Measurements from ENCODE around the gene ADAMTSL3.

DNA sequence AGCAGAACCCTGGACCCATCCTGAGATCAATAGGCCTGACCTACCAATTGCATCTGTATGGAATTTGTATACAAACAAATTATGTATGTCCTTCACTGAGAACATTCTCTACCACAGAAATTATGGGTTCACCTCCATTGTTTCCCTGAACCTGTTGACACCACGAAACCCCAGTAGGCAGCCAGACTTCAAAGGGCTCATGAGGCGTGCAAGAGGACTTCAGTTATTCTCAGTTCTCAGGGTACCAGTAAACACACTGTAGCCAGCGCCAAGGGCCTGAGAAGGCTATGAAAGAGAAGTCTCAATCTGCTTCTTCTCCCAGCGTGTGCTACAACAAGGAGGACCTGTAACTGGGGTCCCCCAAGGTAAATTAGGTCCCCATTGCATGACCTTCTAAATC, 326.7 kb downstream of the ADAMTSL3 start:
- no peak for TF ChIP-seq EZH2phosphoT487 (IDR thresholded peaks at IDR 0.05; ENCODE audit: low read depth)
- TF ChIP-seq, protein P1, sequence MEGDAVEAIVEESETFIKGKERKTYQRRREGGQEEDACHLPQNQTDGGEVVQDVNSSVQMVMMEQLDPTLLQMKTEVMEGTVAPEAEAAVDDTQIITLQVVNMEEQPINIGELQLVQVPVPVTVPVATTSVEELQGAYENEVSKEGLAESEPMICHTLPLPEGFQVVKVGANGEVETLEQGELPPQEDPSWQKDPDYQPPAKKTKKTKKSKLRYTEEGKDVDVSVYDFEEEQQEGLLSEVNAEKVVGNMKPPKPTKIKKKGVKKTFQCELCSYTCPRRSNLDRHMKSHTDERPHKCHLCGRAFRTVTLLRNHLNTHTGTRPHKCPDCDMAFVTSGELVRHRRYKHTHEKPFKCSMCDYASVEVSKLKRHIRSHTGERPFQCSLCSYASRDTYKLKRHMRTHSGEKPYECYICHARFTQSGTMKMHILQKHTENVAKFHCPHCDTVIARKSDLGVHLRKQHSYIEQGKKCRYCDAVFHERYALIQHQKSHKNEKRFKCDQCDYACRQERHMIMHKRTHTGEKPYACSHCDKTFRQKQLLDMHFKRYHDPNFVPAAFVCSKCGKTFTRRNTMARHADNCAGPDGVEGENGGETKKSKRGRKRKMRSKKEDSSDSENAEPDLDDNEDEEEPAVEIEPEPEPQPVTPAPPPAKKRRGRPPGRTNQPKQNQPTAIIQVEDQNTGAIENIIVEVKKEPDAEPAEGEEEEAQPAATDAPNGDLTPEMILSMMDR (IDR thresholded peaks at IDR 0.05; ENCODE audit: low read depth, low read length) = no peak
